ENCODE results near the gene WDFY3.

DNA sequence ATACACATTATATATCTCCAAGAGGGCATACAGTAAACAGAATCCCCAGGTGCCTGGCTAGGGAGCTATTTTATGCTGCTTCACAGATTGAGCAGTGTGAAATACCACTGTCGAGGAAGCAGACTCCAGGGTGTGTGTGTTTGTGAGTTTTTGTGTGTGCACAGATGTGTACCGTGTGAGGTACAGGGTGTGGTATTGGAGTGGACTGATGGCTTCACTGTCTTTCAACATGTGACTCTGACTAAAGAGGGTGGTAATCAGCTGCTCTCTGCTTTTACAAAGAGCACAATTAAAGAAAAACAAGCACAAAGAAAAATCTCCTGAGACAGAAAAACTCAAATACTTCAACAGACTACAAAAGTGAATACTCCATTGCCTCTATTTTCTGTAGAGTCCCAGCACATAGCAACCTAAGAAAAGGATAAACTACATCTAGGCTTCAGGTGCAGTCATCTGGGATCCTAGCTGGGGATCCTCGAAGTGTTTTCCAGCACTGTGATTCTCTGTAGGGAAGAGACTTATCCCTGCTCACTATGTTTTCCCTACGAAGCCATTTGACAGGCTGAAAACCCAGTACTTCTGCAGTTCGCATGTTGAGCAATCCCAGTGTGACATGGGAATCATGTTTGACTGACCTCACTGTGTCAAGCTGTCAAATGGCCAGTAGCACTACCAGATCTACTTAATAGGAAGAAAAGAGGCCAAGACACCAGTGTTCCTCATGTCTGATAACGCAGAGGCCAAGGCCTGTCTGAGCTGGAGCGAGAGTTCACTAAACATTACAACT is 283.2 kb downstream of the WDFY3 start:
- TF ChIP-seq, protein P1, sequence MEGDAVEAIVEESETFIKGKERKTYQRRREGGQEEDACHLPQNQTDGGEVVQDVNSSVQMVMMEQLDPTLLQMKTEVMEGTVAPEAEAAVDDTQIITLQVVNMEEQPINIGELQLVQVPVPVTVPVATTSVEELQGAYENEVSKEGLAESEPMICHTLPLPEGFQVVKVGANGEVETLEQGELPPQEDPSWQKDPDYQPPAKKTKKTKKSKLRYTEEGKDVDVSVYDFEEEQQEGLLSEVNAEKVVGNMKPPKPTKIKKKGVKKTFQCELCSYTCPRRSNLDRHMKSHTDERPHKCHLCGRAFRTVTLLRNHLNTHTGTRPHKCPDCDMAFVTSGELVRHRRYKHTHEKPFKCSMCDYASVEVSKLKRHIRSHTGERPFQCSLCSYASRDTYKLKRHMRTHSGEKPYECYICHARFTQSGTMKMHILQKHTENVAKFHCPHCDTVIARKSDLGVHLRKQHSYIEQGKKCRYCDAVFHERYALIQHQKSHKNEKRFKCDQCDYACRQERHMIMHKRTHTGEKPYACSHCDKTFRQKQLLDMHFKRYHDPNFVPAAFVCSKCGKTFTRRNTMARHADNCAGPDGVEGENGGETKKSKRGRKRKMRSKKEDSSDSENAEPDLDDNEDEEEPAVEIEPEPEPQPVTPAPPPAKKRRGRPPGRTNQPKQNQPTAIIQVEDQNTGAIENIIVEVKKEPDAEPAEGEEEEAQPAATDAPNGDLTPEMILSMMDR (IDR thresholded peaks at IDR 0.05): no peak
- no peak for TF ChIP-seq EZH2 (IDR thresholded peaks at IDR 0.05; ENCODE audit: borderline replicate concordance, insufficient read depth, low read depth, low read length, poor library complexity, severe bottlenecking)

Measured in B cell (primary cell).